GM18861 (cell line): ENCODE measurements around the gene SUMO2.
"Not testable (repeated sequence)": the region's sequence is repeated elsewhere in the genome, so short reads cannot be mapped to it uniquely, and the experiment has no call there.

Source experiments
- ATAC-seq: cut with Tn5 transposase; IDR thresholded peaks from one replicate; pipeline ENCODE4 v1.9.1; 2021; ENCODE audit not compliant: unreplicated experiment

Gene SUMO2

DNA sequence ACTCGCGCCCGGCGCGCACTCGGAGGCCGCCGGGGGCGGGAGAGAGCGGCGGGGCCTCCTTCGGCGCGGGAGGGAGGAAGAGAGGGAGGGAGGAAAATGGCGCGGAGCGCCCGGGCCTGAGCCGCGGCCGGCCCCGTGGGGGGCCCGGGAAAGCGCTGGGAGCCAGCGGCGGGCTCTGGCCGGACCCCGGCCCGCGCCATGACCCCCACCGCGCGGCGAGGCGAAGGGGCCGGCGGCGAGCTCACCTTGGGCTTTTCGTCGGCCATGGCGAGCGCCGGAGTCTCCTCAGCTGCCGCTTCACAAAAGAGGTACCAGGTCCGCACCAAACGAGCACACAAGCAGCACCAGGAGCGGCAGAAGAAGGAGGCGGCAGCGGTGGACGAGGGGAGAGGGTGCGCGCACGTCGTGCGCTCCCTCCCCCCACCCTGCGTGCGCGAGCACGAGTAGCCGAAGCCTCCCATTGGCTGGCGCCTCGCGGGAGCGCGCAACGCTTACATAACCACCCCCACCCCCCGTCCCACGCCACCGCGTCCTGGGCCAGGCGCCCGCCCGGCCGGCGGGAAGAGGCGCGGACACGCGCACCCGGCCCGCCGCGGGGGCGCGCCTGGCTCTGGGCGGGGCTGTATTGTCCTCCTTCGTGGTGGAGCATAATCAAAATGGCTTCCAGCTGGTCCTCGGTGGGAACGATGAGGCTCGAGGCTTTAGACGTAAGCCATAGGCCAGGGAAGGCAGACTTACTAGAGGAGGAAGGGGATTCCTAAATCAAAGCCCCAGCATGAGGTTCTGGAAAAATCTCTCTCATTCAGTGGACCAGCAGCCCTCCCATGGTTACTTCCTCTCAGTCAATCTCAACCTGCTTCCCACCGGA, at the start of gene SUMO2:
Gene SUMO2 (minus strand): TSS at position 391 of the 868 bp plus-strand sequence. CDS start 125 bp downstream, at position 266.
- peak; percentile 71 for ATAC-seq

DNA sequence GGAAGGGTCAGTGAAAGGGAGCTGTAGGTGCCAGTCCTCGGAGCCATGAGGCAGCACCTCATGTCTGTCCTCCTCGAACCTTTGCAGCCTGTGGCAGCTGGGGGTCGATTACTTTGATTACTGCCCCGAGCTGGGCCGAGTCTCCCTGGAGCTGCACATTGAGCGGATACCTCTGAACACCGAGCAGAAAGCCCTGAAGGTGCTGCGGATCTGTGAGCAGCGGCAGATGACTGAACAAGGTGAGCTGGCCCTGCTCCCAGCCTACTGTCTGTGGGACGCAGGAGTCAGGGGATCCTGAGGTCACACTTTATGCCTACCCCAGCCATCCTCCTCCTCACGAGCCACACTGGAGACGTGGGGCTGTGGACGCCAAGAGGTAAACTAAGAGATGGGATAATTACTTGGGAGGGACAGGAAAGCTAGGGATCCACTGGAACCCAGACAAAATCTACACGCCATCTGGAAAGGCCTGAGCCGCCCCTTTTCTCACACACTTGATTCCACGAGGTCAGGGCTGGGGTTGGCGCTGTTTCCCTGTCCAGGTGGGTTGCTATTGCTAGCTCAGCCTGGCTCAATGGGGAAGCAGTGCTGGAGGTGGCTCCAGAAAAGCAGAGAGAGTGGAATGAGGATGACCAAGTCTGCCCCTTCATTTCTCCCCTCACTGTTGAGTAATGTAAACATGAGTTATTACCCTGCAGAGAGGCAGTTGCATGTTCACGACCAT, 49.1 kb upstream of the SUMO2 start:
- ATAC-seq, result no peak

DNA sequence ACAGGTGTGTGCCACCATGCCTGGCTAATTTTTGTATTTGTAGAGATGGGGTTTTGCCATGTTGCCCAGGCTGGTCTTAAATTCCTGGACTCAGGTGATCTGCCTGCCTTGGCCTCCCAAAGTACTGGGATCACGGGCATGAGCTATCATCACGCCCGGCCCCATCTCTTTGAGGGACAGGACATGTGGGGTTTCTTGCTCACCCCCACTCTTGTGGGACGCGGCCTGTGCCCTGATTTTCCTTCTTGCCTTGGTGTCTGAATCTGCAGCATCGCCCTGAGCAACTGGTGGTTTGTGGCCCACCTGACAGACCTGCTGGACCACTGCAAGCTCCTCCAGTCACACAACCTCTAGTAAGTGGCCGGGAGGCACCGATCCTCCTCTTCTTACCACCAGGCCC, 48.3 kb upstream of the SUMO2 start:
- no peak for ATAC-seq

DNA sequence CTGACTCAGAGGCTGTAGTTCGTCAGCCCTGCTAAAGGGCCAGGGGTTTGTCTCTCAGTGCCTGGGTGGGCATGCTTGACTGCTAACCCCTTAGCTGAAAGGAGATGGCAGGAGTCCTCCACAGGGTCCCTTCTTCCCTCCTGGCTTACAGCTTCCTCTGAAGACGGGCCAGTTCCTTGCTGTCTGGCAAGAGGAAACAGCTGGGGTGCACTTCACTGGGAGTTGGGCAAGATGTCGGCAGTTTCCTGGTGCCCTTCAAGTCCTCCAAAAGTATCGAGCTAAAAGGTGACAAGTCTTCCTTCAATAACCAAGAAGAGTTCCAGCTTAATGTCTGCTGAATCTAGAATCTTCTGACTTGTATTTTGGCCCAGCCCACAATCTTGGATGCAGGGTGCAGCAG, 46.1 kb upstream of the SUMO2 start:
- ATAC-seq, result no peak

DNA sequence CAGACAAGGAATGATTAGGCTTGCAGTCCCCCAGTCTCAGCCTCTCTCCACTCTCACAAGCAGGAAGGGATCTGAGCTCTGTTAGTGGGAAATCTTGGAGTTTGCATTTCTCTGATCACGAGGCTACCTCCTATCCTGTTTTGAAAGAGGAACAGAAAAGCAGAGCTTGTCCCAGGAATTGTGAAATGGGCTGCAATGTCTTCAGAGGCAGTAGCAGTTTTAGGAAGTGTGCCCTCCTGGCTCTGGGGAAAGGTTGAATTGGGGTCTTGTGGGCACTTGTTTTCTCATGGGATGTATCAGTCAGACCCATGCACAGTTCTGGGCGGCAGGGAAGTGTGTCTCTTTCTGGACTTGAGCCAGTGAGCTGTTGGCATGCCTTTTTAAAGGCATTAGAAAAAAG, 45.5 kb upstream of the SUMO2 start:
- no peak for ATAC-seq

DNA sequence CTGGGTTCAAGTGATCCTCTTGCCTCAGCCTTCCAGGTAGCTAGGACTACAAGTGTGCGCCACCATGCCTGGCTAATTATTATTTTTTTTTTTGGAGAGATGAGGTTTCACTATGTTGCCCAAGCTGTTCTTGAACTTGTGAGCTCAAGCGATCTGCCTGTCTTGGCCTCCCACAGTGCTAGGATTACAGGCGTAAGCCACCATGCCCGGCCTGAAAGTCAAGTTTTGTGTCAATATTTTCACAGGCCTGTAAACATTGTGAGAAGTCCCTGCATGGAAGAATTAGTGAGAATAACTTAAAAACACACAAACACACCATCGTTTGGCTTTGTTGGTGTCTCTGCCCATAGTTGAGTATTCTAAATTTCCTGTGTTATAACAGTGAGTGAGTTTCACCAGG, 45.0 kb upstream of the SUMO2 start:
- ATAC-seq, result no peak

DNA sequence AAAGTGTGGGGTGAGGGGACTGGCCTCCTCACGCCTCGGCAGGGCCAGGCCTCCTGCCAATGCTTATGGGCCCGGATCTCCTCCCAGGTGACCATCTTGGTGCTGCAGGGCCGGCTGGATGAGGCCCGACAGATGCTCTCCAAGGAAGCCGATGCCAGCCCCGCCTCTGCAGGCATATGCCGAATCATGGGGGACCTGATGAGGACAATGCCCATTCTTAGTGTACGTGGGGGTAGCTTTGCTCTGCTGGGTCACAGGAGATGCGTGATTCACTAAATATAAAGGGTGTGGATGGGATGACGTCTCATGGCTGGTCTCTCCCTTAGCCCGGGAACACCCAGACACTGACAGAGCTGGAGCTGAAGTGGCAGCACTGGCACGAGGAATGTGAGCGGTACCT, 42.3 kb upstream of the SUMO2 start:
- no peak for ATAC-seq

DNA sequence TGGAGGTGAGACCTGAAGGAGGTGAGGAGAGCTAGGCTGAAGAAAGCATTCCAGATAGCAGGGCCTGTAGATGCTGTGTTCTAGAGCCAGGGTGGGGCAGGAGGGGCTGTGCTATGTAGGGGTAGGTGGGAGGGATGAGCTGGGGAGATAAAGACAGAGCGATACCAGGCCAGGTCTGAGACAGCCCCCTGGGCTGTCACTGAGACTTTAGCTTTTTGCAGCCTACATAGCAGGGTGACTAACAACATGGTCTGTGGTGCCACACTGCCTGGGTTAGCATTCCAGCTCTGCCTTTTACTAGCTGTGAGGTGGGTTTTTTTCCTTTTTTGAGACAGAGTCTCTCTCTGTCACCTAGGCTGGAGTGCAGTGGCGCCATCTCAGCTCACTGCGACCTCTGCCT, 37.1 kb upstream of the SUMO2 start:
- no peak for ATAC-seq

DNA sequence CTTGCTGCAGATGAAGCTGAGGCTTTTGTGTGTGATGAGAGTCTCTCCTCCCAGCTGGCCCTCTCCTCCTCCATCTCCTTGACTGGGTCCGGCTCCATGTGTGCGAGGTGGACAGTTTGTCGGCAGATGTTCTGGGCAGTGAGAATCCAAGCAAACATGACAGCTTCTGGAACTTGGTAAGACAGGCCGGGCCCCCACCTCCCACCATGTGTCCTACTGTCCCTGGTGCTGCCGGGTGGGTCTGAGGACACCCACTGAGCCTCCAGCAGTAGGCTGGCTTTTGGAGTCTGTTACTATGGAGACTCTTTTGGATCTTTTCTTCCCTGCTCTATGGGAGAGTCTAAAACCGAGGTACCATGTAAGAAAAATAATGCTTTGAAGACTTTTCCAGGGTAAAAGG, 35.4 kb upstream of the SUMO2 start:
- ATAC-seq, result no peak

DNA sequence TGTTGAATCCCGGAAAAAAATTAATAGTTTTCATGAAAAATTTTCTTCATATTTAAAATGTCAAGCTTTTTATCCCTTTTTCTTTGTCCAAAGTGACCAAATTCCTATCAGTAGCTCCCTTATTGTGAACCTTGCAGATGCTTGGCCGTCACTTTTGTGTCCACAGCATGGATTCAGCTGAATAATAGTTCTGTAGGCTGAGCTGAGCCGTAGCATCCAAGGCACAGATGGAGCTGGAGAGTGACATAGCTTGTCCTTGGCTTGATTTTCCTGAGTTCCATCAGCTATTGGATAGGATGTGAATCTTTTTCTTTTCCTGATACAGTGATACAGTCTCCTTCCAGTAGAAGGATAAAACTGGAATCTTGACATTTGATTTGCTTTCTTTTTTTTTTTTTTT, 26.3 kb upstream of the SUMO2 start:
- no peak for ATAC-seq

DNA sequence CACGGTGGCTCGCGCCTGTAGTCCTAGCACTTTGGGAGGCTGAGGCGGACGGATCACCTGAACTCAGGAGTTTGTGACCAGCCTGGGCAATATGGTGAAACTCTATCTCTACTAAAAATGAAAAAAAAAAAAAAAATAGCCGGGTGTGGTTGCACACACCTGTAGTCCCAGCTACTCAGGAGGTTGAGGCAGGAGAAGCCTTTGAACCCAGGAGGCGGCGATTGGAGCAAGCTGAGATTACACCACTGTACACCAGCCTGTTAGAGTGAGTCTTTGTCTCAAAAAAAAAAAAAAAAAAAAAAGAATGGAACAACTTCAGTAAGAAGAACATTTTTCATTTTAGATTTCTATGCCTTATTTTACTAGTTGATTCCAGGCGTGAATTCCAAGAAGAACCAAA, 25.4 kb upstream of the SUMO2 start:
- no peak for ATAC-seq

DNA sequence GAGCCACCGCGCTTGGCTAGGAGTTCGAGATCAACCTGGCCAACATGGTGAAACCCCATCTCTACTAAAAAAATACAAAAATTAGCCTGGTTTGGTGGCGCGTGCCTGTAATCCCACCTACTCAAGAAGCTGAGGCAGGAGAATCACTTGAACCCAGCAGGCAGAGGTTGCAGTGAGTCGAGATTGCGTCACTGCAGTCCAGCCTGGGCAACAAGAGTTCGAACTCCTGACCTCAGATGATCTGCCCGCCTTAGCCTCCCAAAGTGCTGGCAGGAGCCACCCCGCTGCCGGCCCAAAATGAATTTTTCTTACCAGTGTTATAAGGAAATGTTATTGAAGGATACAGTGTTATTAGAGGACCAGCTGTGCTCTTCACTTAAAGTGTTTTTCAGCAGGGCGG, 25.0 kb upstream of the SUMO2 start:
- no peak for ATAC-seq

DNA sequence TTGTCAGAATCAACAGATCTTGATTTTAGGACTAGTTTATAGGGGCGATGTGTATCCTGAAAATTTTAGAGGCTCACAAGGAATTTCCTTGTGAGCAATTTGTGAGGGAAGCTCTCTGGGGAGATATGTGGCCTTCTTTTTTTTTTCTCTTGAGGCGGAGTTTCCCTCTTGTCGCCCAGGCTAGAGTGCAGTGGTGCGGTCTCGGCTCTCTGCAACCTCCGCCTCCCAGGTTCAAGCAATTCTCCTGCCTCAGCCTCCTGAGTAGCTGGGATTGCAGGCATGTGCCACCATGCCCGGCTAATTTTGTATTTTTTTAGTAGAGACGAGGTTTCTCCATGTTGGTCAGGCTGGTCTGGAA, 24.3 kb upstream of the SUMO2 start:
- not testable (repeated sequence) for ATAC-seq

DNA sequence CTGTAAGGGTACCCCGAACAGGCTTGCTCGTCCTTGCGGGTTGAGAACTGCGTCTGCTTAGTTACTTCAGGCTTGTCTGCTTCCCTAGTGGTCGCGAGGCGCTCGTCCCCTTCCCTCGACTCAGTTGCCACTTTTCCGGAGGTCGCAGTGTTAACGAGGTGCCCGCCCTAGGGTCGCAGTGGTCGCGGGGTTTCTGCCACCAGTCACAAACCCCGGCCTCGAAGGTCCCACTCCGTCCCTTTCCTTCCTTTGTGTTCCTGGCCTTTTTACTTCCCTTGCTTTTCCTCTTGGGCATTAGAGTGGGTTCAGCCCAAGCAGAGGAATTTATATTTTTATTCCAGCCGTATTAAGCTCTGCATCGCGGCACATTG, 23.0 kb upstream of the SUMO2 start:
- no peak for ATAC-seq

DNA sequence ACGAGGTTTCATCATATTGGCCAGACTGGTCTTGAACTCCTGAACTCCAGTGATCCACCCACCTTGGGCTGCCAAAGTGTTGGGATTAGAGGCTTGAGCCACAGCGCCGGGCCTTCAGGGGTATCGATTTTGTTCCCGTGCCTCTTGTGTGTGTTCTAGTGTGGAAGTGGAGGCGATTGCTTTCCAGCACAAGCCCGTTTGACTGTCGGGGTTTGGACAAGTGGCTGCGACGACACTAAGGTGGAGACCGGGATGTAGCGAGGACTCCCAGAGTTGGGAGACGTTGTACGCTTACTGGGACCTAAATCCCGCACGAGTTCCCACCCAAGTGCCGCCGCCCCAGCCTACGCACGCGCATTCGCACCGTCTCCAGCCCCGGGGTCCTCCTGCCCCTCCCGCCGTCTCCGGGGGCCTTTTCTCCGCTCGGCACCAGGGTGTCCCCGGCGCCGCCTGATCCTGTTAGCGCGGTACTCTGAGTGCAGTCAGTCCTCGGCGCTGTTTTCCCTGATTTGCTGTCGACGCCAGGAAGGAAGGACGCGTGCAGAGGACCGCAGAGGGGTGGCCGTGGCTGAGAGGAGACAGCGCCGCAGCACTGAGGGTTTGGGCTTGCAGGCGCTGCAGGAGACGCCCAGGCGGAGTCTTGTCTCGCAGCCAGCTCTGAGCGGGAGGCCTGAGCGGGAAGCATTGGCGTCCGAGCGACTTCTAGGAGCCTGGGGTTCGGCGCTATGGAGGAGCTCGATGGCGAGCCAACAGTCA, 22.5 kb upstream of the SUMO2 start, which contains the start of gene NUP85:
Gene NUP85 (plus strand): TSS at position 643 of the 756 bp plus-strand sequence. CDS start 83 bp downstream, at position 726.
- ATAC-seq, result peak; percentile 61

DNA sequence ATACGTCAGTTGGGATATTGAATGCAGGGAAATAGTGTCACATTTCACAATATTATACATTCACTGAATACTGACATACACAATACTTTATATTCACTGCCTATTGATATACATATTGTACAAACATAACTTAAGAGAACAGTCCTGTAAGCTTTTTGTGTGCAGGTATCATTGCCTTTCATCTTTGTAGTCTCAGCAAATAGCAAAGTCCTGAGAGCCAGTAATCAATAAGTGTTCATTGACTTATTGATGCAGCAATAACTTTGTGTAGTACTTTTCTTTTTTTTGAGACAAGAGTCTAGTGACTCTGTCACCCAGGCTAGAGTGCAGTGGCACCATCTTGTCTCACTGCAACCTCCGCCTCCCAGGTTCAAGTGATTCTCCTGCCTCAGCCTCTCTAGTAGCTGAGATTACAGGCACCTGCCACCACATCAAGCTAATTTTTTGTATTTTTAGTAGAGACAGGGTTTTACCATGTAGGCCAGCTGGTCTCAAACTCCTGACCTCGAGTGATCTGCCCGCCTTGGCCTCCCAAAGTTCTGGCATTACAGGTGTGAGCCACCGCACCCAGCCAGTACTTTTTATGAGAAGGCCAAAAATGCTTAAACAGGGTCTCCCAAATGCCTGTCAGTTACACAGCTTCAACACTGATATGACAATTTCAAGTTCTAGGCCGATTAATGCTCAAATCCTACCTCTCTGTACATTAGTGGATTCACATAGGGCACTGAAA, 17.3 kb upstream of the SUMO2 start:
- no peak for ATAC-seq

DNA sequence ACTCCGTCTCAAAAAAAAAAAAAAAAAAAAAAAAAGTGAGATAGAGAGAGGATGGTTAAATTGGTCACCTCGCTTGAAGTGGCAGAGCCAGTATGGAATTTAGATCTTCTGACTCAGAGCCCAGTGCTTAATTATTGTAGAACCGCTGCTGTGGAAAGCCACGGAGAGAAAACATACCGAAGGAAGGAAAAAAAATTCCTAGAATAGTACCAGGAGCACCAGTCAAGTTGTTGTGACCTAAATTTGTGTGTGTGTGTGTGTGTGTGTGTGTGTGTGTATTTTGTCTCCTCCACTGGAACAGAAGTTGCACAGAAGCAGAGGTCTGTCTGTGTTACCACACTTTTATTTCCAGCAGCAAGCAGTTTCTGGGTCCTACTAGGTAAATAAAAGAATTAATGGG, 12.1 kb upstream of the SUMO2 start:
- no peak for ATAC-seq

DNA sequence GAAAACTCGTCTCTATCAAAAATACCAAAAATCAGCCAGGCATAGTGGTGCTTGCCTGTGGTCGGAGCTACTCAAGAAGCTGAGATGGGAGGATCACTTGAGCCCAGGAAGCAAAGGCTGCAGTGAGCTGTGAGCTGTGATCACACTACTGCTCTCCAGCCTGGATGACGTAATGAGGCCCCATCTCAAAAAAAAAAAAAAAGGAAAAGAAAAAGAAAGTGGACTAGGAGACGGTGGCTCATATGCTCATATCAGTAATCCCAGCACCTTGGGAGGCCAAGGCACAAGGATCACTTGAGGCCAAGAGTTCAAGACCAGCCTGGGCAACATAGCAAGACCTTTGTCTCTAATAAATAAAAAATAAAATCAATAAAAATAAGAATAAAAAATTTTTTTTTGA, 8.8 kb upstream of the SUMO2 start:
- ATAC-seq, result no peak

DNA sequence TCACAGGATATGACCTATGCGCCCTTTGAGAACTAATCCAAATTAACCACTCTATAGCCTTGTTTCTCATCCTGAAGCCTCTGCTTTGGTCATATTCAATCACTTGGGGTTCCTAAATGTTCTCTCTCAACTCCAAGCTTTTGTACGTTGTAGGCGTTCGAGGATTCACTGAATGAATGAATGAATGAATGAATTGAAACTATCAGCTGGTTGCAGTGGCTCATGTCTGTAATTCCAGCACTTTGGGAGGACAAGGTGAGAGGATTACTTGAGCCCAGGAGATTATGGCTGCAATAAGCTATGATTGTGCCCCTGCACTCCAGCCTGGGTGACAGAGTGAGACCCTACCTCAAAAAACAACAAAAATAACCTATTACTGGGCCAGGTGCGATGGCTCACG, 5.9 kb upstream of the SUMO2 start:
- no peak for ATAC-seq

DNA sequence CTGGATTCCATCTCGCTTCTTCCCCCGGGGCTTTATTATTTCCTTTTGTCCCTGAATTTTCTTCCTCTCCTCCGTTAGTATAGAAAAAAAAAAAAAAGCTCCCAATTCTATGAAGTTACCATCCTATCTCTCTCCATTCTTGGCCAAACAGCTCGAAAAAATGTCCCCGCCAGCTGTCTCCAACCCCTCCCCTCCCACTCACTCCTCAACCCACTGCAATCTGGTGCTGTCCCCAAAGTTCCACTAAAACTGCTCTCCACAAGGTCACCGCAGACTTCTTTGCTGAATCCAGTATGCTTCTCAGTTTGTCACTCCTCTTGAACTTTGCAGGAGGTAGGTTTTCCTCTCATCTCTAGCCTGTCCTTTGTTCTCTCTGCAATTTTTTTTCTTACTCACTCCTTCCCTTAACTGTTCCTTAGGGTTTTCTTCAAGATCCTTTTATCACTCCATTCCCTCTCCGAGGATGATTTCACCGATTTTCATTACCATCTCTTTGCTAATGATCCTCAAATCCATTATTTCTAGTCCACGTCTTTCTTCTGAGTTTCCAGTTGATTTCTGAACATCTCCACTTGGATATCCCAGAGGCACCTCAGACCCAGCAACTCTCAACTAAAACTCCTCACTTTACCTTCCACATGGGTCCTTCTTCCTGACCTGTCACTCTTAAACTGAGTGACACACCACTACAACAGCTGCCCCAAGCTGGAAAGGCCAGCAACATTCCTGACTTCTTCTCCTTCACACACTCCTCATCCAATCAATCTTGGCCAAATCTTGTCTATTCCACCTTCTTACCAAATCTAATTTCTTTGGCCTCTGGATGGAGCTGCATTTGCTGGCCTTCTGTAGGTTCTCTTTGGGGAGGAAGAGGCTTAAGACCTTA, 1.5 kb upstream of the SUMO2 start:
- no peak for ATAC-seq
